Caco-2 (cell line): ENCODE results near the gene AK3. TPM values are rescaled to one million over a fixed set of nuclear protein-coding genes. Genes with fewer than 3 reads are reported as not detected.
"Not testable (repeated sequence)": the region's sequence is repeated elsewhere in the genome, so short reads cannot be mapped to it uniquely, and the experiment has no call there.

ENCODE experiments used
- BruUV-seq: library from RNA; stranded (reverse); fragments of 400-500 nt; replicated peaks from 2 replicates; lab custom pipeline; 2021; lab: Mats Ljungman, UMichigan
- CTCF ChIA-PET: fragments of 300-600 bp; sonication (Branson Sonifier 250); formaldehyde crosslinking; loops from one replicate; lab custom pipeline; 2022; ENCODE audit warnings: antibody characterized with exemption; lab: Charles Lee
- POLR2A ChIA-PET: fragments of 300-600 bp; sonication (Branson Sonifier 250); formaldehyde crosslinking; loops from one replicate; lab custom pipeline; 2022; ENCODE audit warnings: antibody characterized with exemption; lab: Charles Lee
- DNase-seq, 2 experiments: peaks; one replicate each; pipeline versions ENCODE4 v3.0.0 to v3.0.0-alpha.2; 2020 to 2022
- H3K27me3 ChIP-seq: replicated peaks from 2 replicates; pipeline ENCODE4 v1.6.0; 2011; ENCODE audit warnings: low read length; ENCODE audit not compliant: control insufficient read depth, insufficient read depth
- H3K36me3 ChIP-seq: 2 replicates; pipeline ENCODE4 v1.5.1; 2011; ENCODE audit warnings: low read length; ENCODE audit not compliant: control insufficient read depth, insufficient read depth
- H3K4me1 ChIP-seq: fragments of 250-450 bp; sonication (Bioruptor Pico); 2 replicates; pipeline ENCODE4 v1.5.1; 2020; ENCODE audit warnings: mild to moderate bottlenecking
- H3K4me3 ChIP-seq: 2 replicates; pipeline ENCODE4 v1.5.1; 2011; ENCODE audit warnings: low read depth, mild to moderate bottlenecking, control low read depth, low read length
- H3K9me3 ChIP-seq: fragments of 250-450 bp; sonication (Bioruptor Pico); 2 replicates; pipeline ENCODE4 v1.5.1; 2020; ENCODE audit warnings: mild to moderate bottlenecking, moderate library complexity
- H3K27ac Mint-ChIP-seq: one replicate; pipeline ENCODE4 v1.8.0; 2022; ENCODE audit warnings: mixed read lengths; ENCODE audit not compliant: unreplicated experiment
- H3K27me3 Mint-ChIP-seq: one replicate; pipeline ENCODE4 v1.8.0; 2022; ENCODE audit warnings: mixed read lengths; ENCODE audit not compliant: insufficient read depth, unreplicated experiment
- H3K36me3 Mint-ChIP-seq: one replicate; pipeline ENCODE4 v1.8.0; 2022; ENCODE audit warnings: mild to moderate bottlenecking, mixed read lengths; ENCODE audit not compliant: insufficient read depth, unreplicated experiment
- H3K4me1 Mint-ChIP-seq: one replicate; pipeline ENCODE4 v1.8.0; 2022; ENCODE audit warnings: low read depth, mixed read lengths; ENCODE audit not compliant: unreplicated experiment
- H3K4me3 Mint-ChIP-seq: one replicate; pipeline ENCODE4 v1.8.0; 2022; ENCODE audit warnings: mild to moderate bottlenecking, moderate library complexity, mixed read lengths; ENCODE audit not compliant: unreplicated experiment
- H3K9me3 Mint-ChIP-seq: one replicate; pipeline ENCODE4 v1.8.0; 2022; ENCODE audit warnings: mixed read lengths; ENCODE audit not compliant: unreplicated experiment
- intact Hi-C: fragments of 100-400 bp; cut with micrococcal nuclease; formaldehyde crosslinking; loops from one replicate; pipeline ENCODE4 v1.10.0; 2022; ENCODE audit not compliant: unreplicated experiment
- total RNA-seq: library from RNA; stranded (reverse); gene quantifications from 2 replicates; pipeline ENCODE4 v1.2.3, GENCODE V29; 2022
- TF ChIP-seq, protein P1 (sequence below), 2 experiments: fragments of 200-600 bp in 1 of 2; IDR thresholded peaks; 1 replicate in 1 of 2; 2 replicates in 1 of 2; pipeline versions ENCODE4 v1.5.1 to v1.8.0; 2011 to 2022; ENCODE audit warnings: antibody characterized with exemption in 1 of 2, control low read depth in 1 of 2, inconsistent platforms in 1 of 2, low read depth in 1 of 2, low read length in 1 of 2, mild to moderate bottlenecking in 1 of 2, moderate library complexity in 1 of 2; ENCODE audit not compliant: insufficient read depth in 1 of 2, severe bottlenecking in 1 of 2, unreplicated experiment in 1 of 2

Gene AK3
- total RNA-seq, 1 experiment from 2014 or later = 32.0 TPM

DNA sequence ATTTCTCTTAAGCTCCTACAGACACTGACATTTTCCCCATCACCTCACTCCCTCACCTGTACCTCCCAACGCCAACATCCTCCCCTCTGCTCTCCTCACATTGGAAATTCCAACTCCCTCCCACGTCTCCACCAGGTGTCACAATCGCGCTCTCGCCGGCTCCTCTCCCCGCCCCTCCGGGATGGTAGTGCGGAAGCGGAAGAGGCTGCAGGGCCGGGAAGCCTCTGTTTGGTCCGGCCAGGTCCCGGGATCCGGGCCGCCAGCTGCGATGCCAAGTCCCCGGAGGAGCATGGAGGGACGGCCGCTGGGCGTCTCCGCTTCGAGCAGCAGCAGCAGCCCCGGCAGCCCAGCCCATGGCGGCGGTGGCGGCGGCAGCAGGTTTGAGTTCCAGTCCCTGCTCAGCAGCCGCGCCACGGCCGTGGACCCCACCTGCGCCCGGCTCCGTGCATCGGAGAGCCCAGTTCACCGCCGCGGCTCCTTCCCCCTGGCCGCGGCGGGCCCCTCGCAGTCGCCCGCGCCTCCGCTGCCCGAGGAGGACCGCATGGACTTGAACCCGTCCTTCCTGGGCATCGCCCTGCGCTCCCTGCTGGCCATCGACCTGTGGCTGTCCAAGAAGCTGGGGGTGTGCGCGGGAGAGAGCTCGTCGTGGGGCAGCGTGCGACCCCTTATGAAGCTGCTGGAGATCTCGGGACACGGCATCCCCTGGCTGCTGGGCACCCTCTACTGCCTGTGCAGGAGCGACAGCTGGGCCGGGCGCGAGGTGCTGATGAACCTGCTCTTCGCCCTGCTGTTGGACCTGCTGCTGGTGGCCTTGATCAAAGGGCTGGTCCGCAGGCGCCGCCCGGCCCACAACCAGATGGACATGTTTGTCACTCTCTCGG, 78.7 kb downstream of the AK3 start, which contains the start of gene PLPP6:
Gene PLPP6 (plus strand): TSS at position 187 of the 881 bp plus-strand sequence. CDS start 82 bp downstream, at position 269.
- H3K4me1 Mint-ChIP-seq = peaks cover 16% of the 10 kb centered on the region
- DNase-seq = peak; percentile 89 to 90

DNA sequence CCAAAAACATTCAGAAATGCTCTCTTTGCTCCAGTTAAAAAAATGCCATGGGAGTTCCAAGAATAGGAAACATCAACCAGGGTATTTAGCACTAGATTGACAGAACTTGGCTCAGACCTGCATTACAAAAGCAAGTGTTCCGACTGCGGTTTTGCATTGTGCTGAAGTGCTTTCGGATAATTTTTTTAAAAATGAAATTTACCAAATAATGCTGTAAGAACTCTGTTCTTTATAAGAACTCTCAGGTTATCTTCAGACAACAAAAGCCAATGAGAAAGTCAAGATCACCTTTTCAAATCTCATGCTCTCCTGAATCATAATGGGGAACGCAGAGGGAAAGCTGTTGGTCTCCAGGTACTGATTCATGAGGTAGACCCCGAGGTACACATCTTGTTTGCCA, 79.4 kb downstream of the AK3 start:
- no peaks in the 10 kb centered on the region for H3K36me3 ChIP-seq
- Mint-ChIP-seq H3K27me3 (no peaks in the 10 kb centered on the region), H3K4me3 (peak overlapping the region; percentile 75), H3K4me1 (peaks cover 16% of the 10 kb centered on the region), H3K36me3 (no peaks in the 10 kb centered on the region), H3K9me3 (no peaks in the 10 kb centered on the region), H3K27ac (no peak overlapping the region)
- no peak overlapping the region for H3K4me3 ChIP-seq
- no peaks in the 10 kb centered on the region for H3K9me3 ChIP-seq
- BruUV-seq = no TSS peak
- CTCF ChIA-PET = interaction anchor here (1.4 to 1.6 kb wide), 3 partner anchors 16 to 57 kb away, joined by 4 to 7 read pairs (median 7); partner anchors contain the start of gene CDC37L1
- H3K4me1 ChIP-seq = peaks cover 17% of the 10 kb centered on the region; the same call in 1 of the 2 replicates
- TF ChIP-seq, protein P1, sequence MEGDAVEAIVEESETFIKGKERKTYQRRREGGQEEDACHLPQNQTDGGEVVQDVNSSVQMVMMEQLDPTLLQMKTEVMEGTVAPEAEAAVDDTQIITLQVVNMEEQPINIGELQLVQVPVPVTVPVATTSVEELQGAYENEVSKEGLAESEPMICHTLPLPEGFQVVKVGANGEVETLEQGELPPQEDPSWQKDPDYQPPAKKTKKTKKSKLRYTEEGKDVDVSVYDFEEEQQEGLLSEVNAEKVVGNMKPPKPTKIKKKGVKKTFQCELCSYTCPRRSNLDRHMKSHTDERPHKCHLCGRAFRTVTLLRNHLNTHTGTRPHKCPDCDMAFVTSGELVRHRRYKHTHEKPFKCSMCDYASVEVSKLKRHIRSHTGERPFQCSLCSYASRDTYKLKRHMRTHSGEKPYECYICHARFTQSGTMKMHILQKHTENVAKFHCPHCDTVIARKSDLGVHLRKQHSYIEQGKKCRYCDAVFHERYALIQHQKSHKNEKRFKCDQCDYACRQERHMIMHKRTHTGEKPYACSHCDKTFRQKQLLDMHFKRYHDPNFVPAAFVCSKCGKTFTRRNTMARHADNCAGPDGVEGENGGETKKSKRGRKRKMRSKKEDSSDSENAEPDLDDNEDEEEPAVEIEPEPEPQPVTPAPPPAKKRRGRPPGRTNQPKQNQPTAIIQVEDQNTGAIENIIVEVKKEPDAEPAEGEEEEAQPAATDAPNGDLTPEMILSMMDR (IDR thresholded peaks at IDR 0.05; ENCODE audit: insufficient read depth in 1 of 2, low read depth in 1 of 2, low read length in 1 of 2, severe bottlenecking in 1 of 2, unreplicated experiment in 1 of 2) = no peak
- H3K27me3 ChIP-seq = no peaks in the 10 kb centered on the region
- intact Hi-C loops = loop anchor here (1.0 to 10.0 kb wide), 4 partner anchors 18 to 323 kb away; partner anchors contain the start of genes AK3, CDC37L1, JAK2 and RCL1
- POLR2A ChIA-PET = no interaction called here
- no peak for DNase-seq

More for the DNA sequence above, 78.7 kb downstream of the AK3 start, which contains the start of gene PLPP6:
- H3K27me3 ChIP-seq = no peaks in the 10 kb centered on the region
- Mint-ChIP-seq H3K36me3 (no peaks in the 10 kb centered on the region), H3K4me3 (peak within 1 kb of the TSS; percentile 75), H3K27ac (peak within 1 kb of the TSS; percentile 63), H3K27me3 (no peaks in the 10 kb centered on the region), H3K9me3 (no peaks in the 10 kb centered on the region)
- H3K9me3 ChIP-seq = no peaks in the 10 kb centered on the region
- TF ChIP-seq, protein P1 (IDR thresholded peaks at IDR 0.05; ENCODE audit: insufficient read depth in 1 of 2, low read depth in 1 of 2, low read length in 1 of 2, severe bottlenecking in 1 of 2, unreplicated experiment in 1 of 2) = peak; percentile 22 to 65
- peaks cover 22% of the 10 kb centered on the region; the same call in 1 of the 2 replicates for H3K4me1 ChIP-seq
- CTCF ChIA-PET = interaction anchor here (0.6 to 1.6 kb wide), 4 partner anchors 16 to 78 kb away, joined by 3 to 7 read pairs (median 6); partner anchors contain the start of genes AK3 and CDC37L1
- H3K4me3 ChIP-seq = peak within 1 kb of the TSS; percentile 79
- intact Hi-C loops = loop anchor here (1.0 to 10.0 kb wide), 4 partner anchors 17 to 322 kb away; partner anchors contain the start of genes AK3, CDC37L1, JAK2 and RCL1
- POLR2A ChIA-PET = interaction anchor here (0.7 kb wide), 1 partner anchor 27 kb away, joined by 13 read pairs; no protein-coding TSS in a partner anchor
- H3K36me3 ChIP-seq = no peaks in the 10 kb centered on the region
- BruUV-seq = no TSS peak

DNA sequence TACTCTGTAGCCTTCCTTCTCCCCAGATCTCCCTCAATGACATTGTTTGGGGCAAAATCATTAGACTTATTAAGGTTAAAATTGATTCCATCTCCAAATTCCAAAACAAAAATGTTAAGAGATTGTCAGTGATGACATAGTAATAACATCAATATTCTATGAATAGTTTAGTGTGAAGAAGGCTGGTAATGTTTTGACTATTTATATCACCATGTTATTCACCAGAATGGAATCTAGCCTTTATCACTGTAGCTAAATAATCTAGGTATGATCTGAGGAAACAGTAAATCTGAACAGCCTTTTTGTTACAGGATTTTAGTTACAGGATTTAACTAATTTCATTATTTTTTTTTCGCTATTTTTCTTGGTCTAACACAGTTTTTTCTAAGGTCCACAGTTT, 79.8 kb downstream of the AK3 start:
- Histone ChIP-seq H3K4me3 (no peak overlapping the region), H3K4me1 (peaks cover 17% of the 10 kb centered on the region; the same call in 1 of the 2 replicates), H3K9me3 (no peaks in the 10 kb centered on the region), H3K27me3 (no peaks in the 10 kb centered on the region), H3K36me3 (no peaks in the 10 kb centered on the region)
- Mint-ChIP-seq H3K27ac (no peak overlapping the region), H3K4me1 (peaks cover 16% of the 10 kb centered on the region), H3K27me3 (no peaks in the 10 kb centered on the region), H3K4me3 (no peak overlapping the region), H3K36me3 (no peaks in the 10 kb centered on the region), H3K9me3 (no peaks in the 10 kb centered on the region)
- ChIA-PET CTCF (no interaction called here), POLR2A (no interaction called here)
- TF ChIP-seq, protein P1 (IDR thresholded peaks at IDR 0.05; ENCODE audit: insufficient read depth in 1 of 2, low read depth in 1 of 2, low read length in 1 of 2, severe bottlenecking in 1 of 2, unreplicated experiment in 1 of 2) = no peak
- BruUV-seq = no TSS peak
- intact Hi-C loops = loop anchor here (5.0 to 10.0 kb wide), 3 partner anchors 81 to 324 kb away; partner anchors contain the start of genes AK3, JAK2 and RCL1
- DNase-seq = no peak

DNA sequence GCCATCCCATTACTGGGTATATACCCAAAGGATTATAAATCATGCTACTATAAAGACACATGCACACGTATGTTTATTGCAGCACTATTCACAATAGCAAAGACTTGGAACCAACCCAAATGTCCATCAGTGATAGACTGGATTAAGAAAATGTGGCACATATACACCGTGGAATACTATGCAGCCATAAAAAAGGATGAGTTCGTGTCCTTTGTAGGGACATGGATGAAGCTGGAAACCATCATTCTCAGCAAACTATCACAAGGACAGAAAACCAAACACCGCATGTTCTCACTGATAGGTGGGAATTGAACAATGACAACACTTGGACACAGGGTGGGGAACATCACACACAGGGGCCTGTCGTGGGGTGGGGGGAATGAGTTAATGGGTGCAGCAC, 80.3 kb downstream of the AK3 start:
- BruUV-seq, H3K36me3 ChIP-seq, H3K9me3 Mint-ChIP-seq, CTCF ChIA-PET, H3K27ac Mint-ChIP-seq, H3K27me3 Mint-ChIP-seq, H3K4me3 Mint-ChIP-seq, H3K27me3 ChIP-seq, H3K36me3 Mint-ChIP-seq, POLR2A ChIA-PET, H3K9me3 ChIP-seq, H3K4me3 ChIP-seq, DNase-seq: not testable (repeated sequence)
- peaks cover 16% of the 10 kb centered on the region for H3K4me1 Mint-ChIP-seq
- intact Hi-C loops = loop anchor here (5.0 to 10.0 kb wide), 3 partner anchors 82 to 324 kb away; partner anchors contain the start of genes AK3, JAK2 and RCL1
- H3K4me1 ChIP-seq = peaks cover 17% of the 10 kb centered on the region; the same call in 1 of the 2 replicates
